Neutrophil (primary cell): ENCODE data around the gene COQ10B.
A peak's percentile ranks its signal among the peaks of the same experiment; 100 is the strongest.

Experiments
- H3K27ac ChIP-seq: fragments of 200-600 bp; sonication (generic); 2 replicates; pipeline ENCODE4 v1.5.1; 2016; ENCODE audit warnings: mild to moderate bottlenecking, moderate library complexity
- H3K27me3 ChIP-seq: fragments of 200-600 bp; sonication (generic); 2 replicates; pipeline ENCODE4 v1.6.0; 2016; ENCODE audit warnings: mild to moderate bottlenecking
- H3K36me3 ChIP-seq: fragments of 200-600 bp; sonication (generic); 2 replicates; pipeline ENCODE4 v1.5.1; 2017
- H3K4me1 ChIP-seq, 2 experiments: fragments of 200-600 bp in 1 of 2; sonication (generic) in 1 of 2; 1 replicate in 1 of 2; 2 replicates in 1 of 2; pipeline versions ENCODE4 v1.5.1 to v1.6.1; 2013 to 2016; ENCODE audit warnings: low read depth in 1 of 2, low read length in 1 of 2, mild to moderate bottlenecking in 1 of 2, moderate library complexity in 1 of 2; ENCODE audit not compliant: control insufficient read depth in 1 of 2, insufficient read depth in 1 of 2
- H3K4me3 ChIP-seq, 2 experiments: fragments of 200-600 bp in 1 of 2; sonication (generic) in 1 of 2; 1 replicate in 1 of 2; 2 replicates in 1 of 2; pipeline ENCODE4 v1.5.1; 2013 to 2016; ENCODE audit warnings: low read depth in 1 of 2, low read length in 1 of 2, mild to moderate bottlenecking in 1 of 2, moderate library complexity in 1 of 2
- H3K9me3 ChIP-seq: fragments of 200-600 bp; sonication (generic); 2 replicates; pipeline ENCODE4 v1.5.1; 2016
- TF ChIP-seq, protein P1 (sequence below): fragments of 200-600 bp; sonication (generic); IDR thresholded peaks from 2 replicates; pipeline ENCODE4 v1.5.1; 2016; ENCODE audit warnings: antibody characterized with exemption

COQ10B gene

DNA sequence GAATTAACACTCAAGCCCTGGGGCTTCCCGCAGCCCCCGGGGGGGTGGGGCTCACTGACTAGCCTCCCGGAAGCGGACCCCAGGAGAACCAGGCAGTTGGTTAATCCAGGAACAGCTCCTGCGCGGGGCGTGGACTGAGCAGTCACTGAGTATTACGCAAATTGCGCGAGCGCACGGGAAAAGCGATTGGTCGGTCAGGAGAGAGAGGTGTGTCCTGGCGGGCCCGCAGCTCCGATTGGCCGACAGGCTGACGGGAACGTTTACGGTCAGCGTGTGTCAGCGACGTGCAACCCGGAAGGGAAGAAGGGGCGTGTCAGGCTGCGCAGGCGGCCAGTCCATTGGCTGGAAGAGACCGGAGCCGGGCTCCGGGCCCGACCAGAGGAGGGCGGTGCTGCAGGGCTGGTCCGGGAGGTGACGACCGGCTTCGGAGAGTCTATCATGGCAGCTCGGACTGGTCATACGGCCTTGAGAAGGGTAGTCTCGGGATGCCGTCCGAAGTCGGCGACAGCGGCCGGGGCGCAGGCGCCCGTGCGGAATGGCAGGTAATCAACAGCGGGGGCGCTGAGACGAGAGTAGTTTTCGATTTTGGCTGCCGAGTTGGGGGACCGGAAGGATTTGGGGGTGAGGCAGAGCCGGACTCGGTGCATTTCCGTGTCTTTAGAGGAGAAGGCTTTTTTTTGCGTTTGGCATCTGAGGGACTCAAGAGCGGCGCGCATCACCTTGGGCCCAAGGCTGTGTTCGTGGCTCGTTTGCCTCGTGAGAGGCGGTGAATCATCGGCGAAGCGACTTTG is at the start of gene COQ10B:
Gene COQ10B, plus strand, starts transcription at position 430 of the 791 bp plus-strand sequence. Its CDS starts 9 bp downstream, at position 439.
- peaks cover 20 to 21% of the 10 kb centered on the region in 2 experiments for H3K4me1 ChIP-seq
- H3K9me3 ChIP-seq, result no peaks in the 10 kb centered on the region
- H3K27me3 ChIP-seq, result no peaks in the 10 kb centered on the region
- H3K27ac ChIP-seq, result peak within 1 kb of the TSS; percentile 97
- TF ChIP-seq, protein P1, sequence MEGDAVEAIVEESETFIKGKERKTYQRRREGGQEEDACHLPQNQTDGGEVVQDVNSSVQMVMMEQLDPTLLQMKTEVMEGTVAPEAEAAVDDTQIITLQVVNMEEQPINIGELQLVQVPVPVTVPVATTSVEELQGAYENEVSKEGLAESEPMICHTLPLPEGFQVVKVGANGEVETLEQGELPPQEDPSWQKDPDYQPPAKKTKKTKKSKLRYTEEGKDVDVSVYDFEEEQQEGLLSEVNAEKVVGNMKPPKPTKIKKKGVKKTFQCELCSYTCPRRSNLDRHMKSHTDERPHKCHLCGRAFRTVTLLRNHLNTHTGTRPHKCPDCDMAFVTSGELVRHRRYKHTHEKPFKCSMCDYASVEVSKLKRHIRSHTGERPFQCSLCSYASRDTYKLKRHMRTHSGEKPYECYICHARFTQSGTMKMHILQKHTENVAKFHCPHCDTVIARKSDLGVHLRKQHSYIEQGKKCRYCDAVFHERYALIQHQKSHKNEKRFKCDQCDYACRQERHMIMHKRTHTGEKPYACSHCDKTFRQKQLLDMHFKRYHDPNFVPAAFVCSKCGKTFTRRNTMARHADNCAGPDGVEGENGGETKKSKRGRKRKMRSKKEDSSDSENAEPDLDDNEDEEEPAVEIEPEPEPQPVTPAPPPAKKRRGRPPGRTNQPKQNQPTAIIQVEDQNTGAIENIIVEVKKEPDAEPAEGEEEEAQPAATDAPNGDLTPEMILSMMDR, result peak; percentile 72
- no peaks in the 10 kb centered on the region for H3K36me3 ChIP-seq
- peak within 1 kb of the TSS; percentile 83 to 94 for H3K4me3 ChIP-seq

DNA sequence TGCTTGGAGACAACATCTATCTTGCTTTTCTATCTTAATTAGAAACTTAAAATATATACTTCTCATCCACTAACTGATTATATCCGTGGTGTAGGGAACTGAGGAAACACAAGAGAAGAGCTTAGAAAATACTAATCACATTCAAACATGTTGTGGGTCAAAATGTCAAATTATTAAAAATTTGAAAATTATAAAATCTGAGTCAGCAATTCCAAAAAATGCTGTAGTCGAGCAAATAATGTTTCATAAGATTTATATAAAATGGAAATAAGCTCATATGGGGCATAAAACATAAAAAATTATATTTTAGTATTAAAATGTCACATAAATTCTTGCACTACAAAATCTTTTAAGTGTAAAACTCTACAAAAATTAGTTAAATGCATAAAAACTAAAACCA is 47.8 kb upstream of the COQ10B start:
- peaks cover 99% of the 10 kb centered on the region for H3K36me3 ChIP-seq
- no peaks in the 10 kb centered on the region for H3K27me3 ChIP-seq
- no peak overlapping the region for H3K27ac ChIP-seq
- H3K9me3 ChIP-seq, result peaks cover 2% of the 10 kb centered on the region
- no peak overlapping the region for H3K4me3 ChIP-seq
- H3K4me1 ChIP-seq, result no peaks in the 10 kb centered on the region
- TF ChIP-seq, protein P1, result no peak

DNA sequence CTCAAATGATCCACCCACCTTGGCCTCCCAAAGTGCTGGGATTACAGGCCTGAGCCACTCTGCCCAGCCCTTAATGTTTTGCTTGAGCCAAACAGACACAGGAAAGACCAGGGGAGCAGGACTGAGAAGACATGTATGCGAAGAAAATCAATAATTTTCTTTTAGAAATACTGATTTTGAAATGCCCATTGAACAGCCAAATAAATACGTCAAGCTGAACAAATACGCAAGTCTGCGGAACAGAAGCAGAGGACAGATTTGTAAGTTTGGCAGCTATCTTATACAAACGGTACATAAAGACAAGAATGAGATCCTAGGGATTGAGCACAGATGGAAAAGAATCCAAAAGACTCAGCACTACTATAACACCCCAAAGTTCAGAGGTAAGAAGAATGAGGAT is 39.3 kb upstream of the COQ10B start:
- Histone ChIP-seq H3K27me3 (no peaks in the 10 kb centered on the region), H3K4me3 (no peak overlapping the region), H3K9me3 (no peaks in the 10 kb centered on the region), H3K36me3 (peaks cover 100% of the 10 kb centered on the region), H3K4me1 (no peaks in the 10 kb centered on the region), H3K27ac (no peak overlapping the region)
- TF ChIP-seq, protein P1, result no peak

DNA sequence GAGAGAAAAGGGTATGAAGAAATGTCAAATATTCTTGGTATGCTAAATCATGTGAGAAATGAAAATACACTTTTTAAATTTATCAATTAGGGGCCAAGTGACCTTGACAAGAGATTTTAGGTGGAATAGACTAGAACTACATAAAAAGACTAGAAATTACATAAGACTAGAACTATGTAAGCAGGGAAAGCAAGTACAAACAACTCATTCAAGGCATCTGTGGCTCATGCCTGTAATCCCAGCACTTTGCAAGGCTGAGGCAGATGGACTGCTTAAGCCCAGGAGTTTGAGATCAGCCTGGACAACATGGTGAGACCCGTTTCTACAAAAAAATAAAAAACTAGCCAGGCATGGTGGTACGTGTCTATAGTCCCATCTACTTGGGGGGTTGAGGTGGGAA is 38.8 kb upstream of the COQ10B start:
- Histone ChIP-seq H3K9me3 (no peaks in the 10 kb centered on the region), H3K36me3 (peaks cover 100% of the 10 kb centered on the region), H3K27ac (no peak overlapping the region), H3K27me3 (no peaks in the 10 kb centered on the region), H3K4me3 (no peak overlapping the region), H3K4me1 (no peaks in the 10 kb centered on the region)
- TF ChIP-seq, protein P1, result no peak

DNA sequence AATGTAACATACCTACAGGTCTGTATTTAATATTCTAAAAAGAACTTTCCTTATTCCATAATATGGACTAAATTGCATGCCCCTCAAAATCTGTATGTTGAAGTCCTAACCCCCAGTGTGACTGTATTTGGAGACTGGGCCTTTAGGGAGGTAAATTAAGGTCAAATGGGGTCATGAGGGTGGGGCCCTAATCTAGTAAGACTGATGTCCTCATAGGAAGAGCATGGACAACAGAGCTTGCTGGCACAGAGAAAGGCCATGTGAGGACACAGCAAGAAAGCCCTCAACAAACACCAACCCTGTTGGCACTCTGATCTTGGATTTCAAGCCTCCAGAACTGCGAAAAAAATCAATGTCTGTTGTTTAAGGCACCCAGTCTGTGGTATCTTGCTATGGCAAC is 37.1 kb upstream of the COQ10B start:
- TF ChIP-seq, protein P1, result no peak
- peaks cover 98% of the 10 kb centered on the region for H3K36me3 ChIP-seq
- H3K27ac ChIP-seq, result no peak overlapping the region
- no peak overlapping the region for H3K4me3 ChIP-seq
- H3K27me3 ChIP-seq, result no peaks in the 10 kb centered on the region
- H3K4me1 ChIP-seq, result no peaks in the 10 kb centered on the region
- H3K9me3 ChIP-seq, result no peaks in the 10 kb centered on the region
